DOHH2 (cell line): Measurements from ENCODE around the gene FBXO36.

Experiments used
- H3F3A ChIP-seq: fragments of 200-600 bp; sonication (generic), shearing (Covaris generic); 2 replicates; pipeline ENCODE4 v1.6.0; 2016; ENCODE audit warnings: antibody characterized with exemption, mild to moderate bottlenecking; ENCODE audit not compliant: control insufficient read depth, insufficient read depth
- H3K27ac ChIP-seq: fragments of 200-600 bp; sonication (generic); 2 replicates; pipeline ENCODE4 v1.5.1; 2014; ENCODE audit warnings: low read depth, mild to moderate bottlenecking, low read length, moderate library complexity
- H3K27me3 ChIP-seq: fragments of 200-600 bp; sonication (generic); 2 replicates; pipeline ENCODE4 v1.6.1; 2014; ENCODE audit warnings: mild to moderate bottlenecking, low read length, mixed read lengths; ENCODE audit not compliant: control insufficient read depth
- H3K36me3 ChIP-seq: fragments of 200-600 bp; sonication (generic); 2 replicates; pipeline ENCODE4 v1.6.1; 2014; ENCODE audit warnings: mild to moderate bottlenecking, low read length, moderate library complexity, mixed read lengths; ENCODE audit not compliant: control insufficient read depth
- H3K4me1 ChIP-seq: fragments of 200-600 bp; sonication (generic); 2 replicates; pipeline ENCODE4 v1.6.1; 2014; ENCODE audit warnings: mild to moderate bottlenecking, low read length, mixed read lengths; ENCODE audit not compliant: control insufficient read depth
- H3K4me2 ChIP-seq: fragments of 200-600 bp; sonication (generic); 2 replicates; pipeline ENCODE4 v1.6.0; 2014; ENCODE audit warnings: mild to moderate bottlenecking, low read length, moderate library complexity
- H3K4me3 ChIP-seq: fragments of 200-600 bp; sonication (generic); 2 replicates; pipeline ENCODE4 v1.5.1; 2014; ENCODE audit warnings: mild to moderate bottlenecking, low read length, mixed read lengths
- H3K79me2 ChIP-seq: fragments of 200-600 bp; sonication (generic); 2 replicates; pipeline ENCODE4 v1.6.1; 2014; ENCODE audit warnings: mild to moderate bottlenecking, low read length, mixed read lengths; ENCODE audit not compliant: control insufficient read depth
- H3K9me2 ChIP-seq: fragments of 200-600 bp; sonication (generic); replicated peaks from 2 replicates; pipeline ENCODE4 v1.6.1; 2014; ENCODE audit warnings: mild to moderate bottlenecking, low read length, mixed read lengths; ENCODE audit not compliant: control insufficient read depth
- H3K9me3 ChIP-seq: fragments of 200-600 bp; sonication (generic); 2 replicates; pipeline ENCODE4 v1.6.1; 2014; ENCODE audit warnings: antibody characterized with exemption, low read length, mixed read lengths; ENCODE audit not compliant: control insufficient read depth, insufficient read depth
- H4K20me1 ChIP-seq: fragments of 200-600 bp; sonication (generic); 2 replicates; pipeline ENCODE4 v1.6.0; 2014; ENCODE audit warnings: low read depth, mild to moderate bottlenecking, antibody characterized with exemption, low read length, moderate library complexity; ENCODE audit not compliant: control insufficient read depth, insufficient read depth
- CTCF ChIP-seq: fragments of 200-600 bp; sonication (generic); IDR thresholded peaks from one replicate; pipeline ENCODE4 v1.5.1; 2014; ENCODE audit warnings: antibody characterized with exemption, mild to moderate bottlenecking, low read depth, low read length; ENCODE audit not compliant: poor library complexity, severe bottlenecking
- EZH2phosphoT487 ChIP-seq: fragments of 200-600 bp; sonication (generic); IDR thresholded peaks from 2 replicates; pipeline ENCODE4 v1.6.1; 2017; ENCODE audit warnings: borderline replicate concordance, mild to moderate bottlenecking, antibody characterized with exemption, low read length, moderate library complexity, mixed read lengths

FBXO36 gene

DNA sequence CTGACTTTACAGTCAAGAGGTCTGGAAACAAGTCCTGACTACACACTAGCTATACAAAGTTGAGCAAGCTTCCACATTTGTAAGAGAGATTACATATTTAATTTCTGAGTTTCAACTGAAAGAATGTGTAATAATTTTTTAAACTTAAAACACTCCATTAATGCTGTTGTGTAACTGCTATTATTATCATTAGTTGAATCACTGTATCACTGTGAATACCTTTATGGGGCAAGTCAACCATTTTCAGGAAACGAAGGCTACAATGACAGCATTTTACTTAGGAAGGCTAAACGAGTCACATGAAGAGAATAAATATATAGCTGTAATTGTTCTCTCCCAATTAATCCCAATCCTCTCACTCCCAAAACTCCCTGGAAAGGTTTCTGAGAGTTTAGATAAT lies 46.8 kb upstream of the FBXO36 start:
- H4K20me1 ChIP-seq = no peaks in the 10 kb centered on the region
- no peak overlapping the region for H3K27ac ChIP-seq
- no peak overlapping the region for H3K4me3 ChIP-seq
- no peaks in the 10 kb centered on the region for H3K27me3 ChIP-seq
- no peaks in the 10 kb centered on the region for H3F3A ChIP-seq
- H3K36me3 ChIP-seq = peaks cover 40% of the 10 kb centered on the region
- peaks cover 23% of the 10 kb centered on the region for H3K79me2 ChIP-seq
- no peak for TF ChIP-seq CTCF
- no peak for TF ChIP-seq EZH2phosphoT487
- H3K4me2 ChIP-seq = no peak overlapping the region
- H3K9me2 ChIP-seq = no peaks in the 10 kb centered on the region
- no peaks in the 10 kb centered on the region for H3K9me3 ChIP-seq
- peaks cover 6% of the 10 kb centered on the region for H3K4me1 ChIP-seq

DNA sequence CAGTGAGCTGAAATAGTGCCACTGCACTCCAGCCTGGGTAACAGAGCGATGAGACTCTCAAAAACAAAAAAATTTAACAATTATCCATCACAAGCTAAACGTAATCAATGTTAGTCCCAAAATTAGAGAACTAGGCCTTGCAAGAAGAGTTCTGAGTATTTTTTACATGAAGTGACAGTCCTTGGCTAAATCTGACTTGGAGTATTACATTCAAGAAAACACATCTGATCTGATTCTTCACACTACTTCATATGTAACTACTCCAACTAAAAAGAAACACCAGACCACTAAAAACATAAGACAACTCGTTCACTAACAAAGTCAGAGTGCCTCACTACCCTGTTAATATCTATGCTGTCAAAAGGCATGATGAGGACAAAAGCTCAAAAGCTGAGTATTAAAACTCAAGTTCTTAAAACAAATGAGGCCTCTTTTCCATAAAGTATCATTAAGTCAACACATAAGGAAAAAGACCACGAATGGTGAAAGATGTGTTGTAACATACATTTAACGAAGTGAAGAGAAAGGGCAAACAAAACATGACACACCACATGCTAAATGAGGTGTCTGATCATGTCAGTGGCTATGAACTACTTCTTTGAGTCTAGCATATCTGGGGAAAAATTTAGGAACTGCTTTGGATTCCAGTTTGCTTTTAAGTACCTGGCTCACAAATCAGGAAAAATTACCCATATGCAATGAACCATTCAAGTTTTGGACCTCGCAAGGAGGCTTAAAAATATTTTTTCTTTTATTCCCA lies 42.9 kb upstream of the FBXO36 start:
- no peaks in the 10 kb centered on the region for H3K4me1 ChIP-seq
- H3K27ac ChIP-seq = no peak overlapping the region
- no peaks in the 10 kb centered on the region for H3K9me2 ChIP-seq
- H3K27me3 ChIP-seq = no peaks in the 10 kb centered on the region
- H3K79me2 ChIP-seq = peaks cover 31% of the 10 kb centered on the region
- peaks cover 6% of the 10 kb centered on the region; the same call in 1 of the 2 replicates for H4K20me1 ChIP-seq
- H3K9me3 ChIP-seq = no peaks in the 10 kb centered on the region
- no peak overlapping the region for H3K4me2 ChIP-seq
- peaks cover 28% of the 10 kb centered on the region for H3K36me3 ChIP-seq
- H3F3A ChIP-seq = no peaks in the 10 kb centered on the region
- TF ChIP-seq CTCF = no peak
- no peak for TF ChIP-seq EZH2phosphoT487
- H3K4me3 ChIP-seq = no peak overlapping the region

DNA sequence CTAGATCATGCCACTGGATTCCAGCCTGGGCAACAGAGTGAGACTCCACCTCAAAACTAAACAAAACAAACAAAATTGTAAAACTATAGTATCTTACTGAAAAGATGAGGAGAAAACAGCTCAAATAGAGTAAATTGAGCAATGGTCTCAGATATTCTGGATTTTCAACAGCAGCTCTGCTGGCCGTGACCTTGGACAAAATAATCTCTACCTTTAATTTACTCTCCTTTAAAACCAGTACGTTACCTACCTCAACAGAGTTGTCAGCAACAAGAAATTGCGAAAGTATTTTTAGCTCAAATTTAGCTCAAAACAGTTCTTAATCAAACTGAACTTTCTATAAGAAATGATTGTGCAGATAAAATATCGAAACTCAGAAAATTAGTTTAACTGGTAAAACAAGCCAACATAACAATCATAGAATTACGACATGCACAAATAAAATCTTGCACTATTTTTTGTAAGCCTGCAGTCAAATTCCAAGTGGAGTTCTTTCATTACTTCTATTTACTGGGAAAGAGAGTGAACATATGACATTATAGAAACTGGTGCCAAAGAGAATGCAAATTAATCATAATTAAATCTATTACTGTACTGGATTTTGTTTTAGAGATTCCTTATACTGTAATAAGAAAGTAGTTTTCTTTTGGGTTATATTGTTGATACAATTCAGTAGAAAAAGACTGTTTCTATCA lies 41.3 kb upstream of the FBXO36 start:
- Histone ChIP-seq H3K4me1 (no peaks in the 10 kb centered on the region), H3K4me3 (no peak overlapping the region), H3K36me3 (peaks cover 31% of the 10 kb centered on the region), H3K27ac (no peak overlapping the region), H3K4me2 (no peak overlapping the region), H3K79me2 (peaks cover 44% of the 10 kb centered on the region), H3K27me3 (no peaks in the 10 kb centered on the region), H3K9me2 (no peaks in the 10 kb centered on the region), H4K20me1 (peaks cover 14% of the 10 kb centered on the region; the same call in 1 of the 2 replicates), H3K9me3 (no peaks in the 10 kb centered on the region), H3F3A (no peaks in the 10 kb centered on the region)
- TF ChIP-seq EZH2phosphoT487 (no peak), CTCF (no peak)
